ENCODE measurements around the gene ZP1.

Gene ZP1

GRCh38 chr11:60825118-60825517 lies 42.2 kb upstream of the ZP1 start:
- Histone ChIP-seq H3K4me3 (ENCODE audit: low read length) (no peak overlapping the region), H3K36me3 (ENCODE audit: control insufficient read depth, low read length) (no peaks in the 10 kb centered on the region), H3K9me2 (replicated peaks; ENCODE audit: control insufficient read depth, low read length) (no peaks in the 10 kb centered on the region)

GRCh38 chr11:60825790-60826189 lies 41.6 kb upstream of the ZP1 start:
- Histone ChIP-seq H3K4me3 (ENCODE audit: low read length) (no peak overlapping the region), H3K27me3 (ENCODE audit: control insufficient read depth, low read length) (peaks cover 5% of the 10 kb centered on the region; the same call in 1 of the 2 replicates), H3K4me1 (ENCODE audit: control insufficient read depth, low read length) (peaks cover 1% of the 10 kb centered on the region), H3K4me2 (ENCODE audit: low read length) (no peak overlapping the region), H4K20me1 (ENCODE audit: control insufficient read depth, insufficient read depth, low read depth, low read length) (no peaks in the 10 kb centered on the region), H3K79me2 (ENCODE audit: control insufficient read depth, low read length) (no peaks in the 10 kb centered on the region), H3K9me3 (ENCODE audit: control insufficient read depth, insufficient read depth, low read length) (no peaks in the 10 kb centered on the region), H3K27ac (ENCODE audit: low read depth, low read length) (no peak overlapping the region), H3F3A (ENCODE audit: control insufficient read depth, insufficient read depth) (no peaks in the 10 kb centered on the region), H3K36me3 (ENCODE audit: control insufficient read depth, low read length) (no peaks in the 10 kb centered on the region), H3K9me2 (replicated peaks; ENCODE audit: control insufficient read depth, low read length) (no peaks in the 10 kb centered on the region)
- no peak for TF ChIP-seq CTCF (IDR thresholded peaks at IDR 0.05; ENCODE audit: low read depth, low read length, poor library complexity, severe bottlenecking)
- TF ChIP-seq EZH2phosphoT487 (IDR thresholded peaks at IDR 0.05; ENCODE audit: borderline replicate concordance, low read length): no peak

More at GRCh38 chr11:60825118-60825517, 42.2 kb upstream of the ZP1 start:
- Histone ChIP-seq H3K27ac (ENCODE audit: low read depth, low read length) (no peak overlapping the region), H3K4me2 (ENCODE audit: low read length) (no peak overlapping the region), H4K20me1 (ENCODE audit: control insufficient read depth, insufficient read depth, low read depth, low read length) (no peaks in the 10 kb centered on the region), H3K79me2 (ENCODE audit: control insufficient read depth, low read length) (no peaks in the 10 kb centered on the region), H3K9me3 (ENCODE audit: control insufficient read depth, insufficient read depth, low read length) (no peaks in the 10 kb centered on the region), H3K4me1 (ENCODE audit: control insufficient read depth, low read length) (no peaks in the 10 kb centered on the region), H3K27me3 (ENCODE audit: control insufficient read depth, low read length) (peaks cover 5% of the 10 kb centered on the region; the same call in 1 of the 2 replicates), H3F3A (ENCODE audit: control insufficient read depth, insufficient read depth) (no peaks in the 10 kb centered on the region)
- TF ChIP-seq CTCF (IDR thresholded peaks at IDR 0.05; ENCODE audit: low read depth, low read length, poor library complexity, severe bottlenecking): no peak

GRCh38 chr11:60830478-60831142 lies 36.7 kb upstream of the ZP1 start:
- Histone ChIP-seq H3K9me3 (ENCODE audit: control insufficient read depth, insufficient read depth, low read length) (no peaks in the 10 kb centered on the region), H3F3A (ENCODE audit: control insufficient read depth, insufficient read depth) (no peaks in the 10 kb centered on the region), H3K27me3 (ENCODE audit: control insufficient read depth, low read length) (0 out of 2 replicates have a peak, but pooled peaks cover 2% of the 10 kb centered on the region), H3K36me3 (ENCODE audit: control insufficient read depth, low read length) (no peaks in the 10 kb centered on the region), H3K9me2 (replicated peaks; ENCODE audit: control insufficient read depth, low read length) (no peaks in the 10 kb centered on the region), H3K4me2 (ENCODE audit: low read length) (peak overlapping the region; percentile 49), H3K4me1 (ENCODE audit: control insufficient read depth, low read length) (peaks cover 25% of the 10 kb centered on the region), H3K79me2 (ENCODE audit: control insufficient read depth, low read length) (no peaks in the 10 kb centered on the region), H3K4me3 (ENCODE audit: low read length) (peak overlapping the region; percentile 41; the same call in 1 of the 2 replicates), H3K27ac (ENCODE audit: low read depth, low read length) (no peak overlapping the region), H4K20me1 (ENCODE audit: control insufficient read depth, insufficient read depth, low read depth, low read length) (no peaks in the 10 kb centered on the region)
- TF ChIP-seq EZH2phosphoT487 (IDR thresholded peaks at IDR 0.05; ENCODE audit: borderline replicate concordance, low read length) (no peak), CTCF (IDR thresholded peaks at IDR 0.05; ENCODE audit: low read depth, low read length, poor library complexity, severe bottlenecking) (no peak)

Data from DOHH2 (cell line).